H9 (cell line): Measurements from ENCODE around the gene SV2A. TPM values are rescaled to one million over a fixed set of nuclear protein-coding genes. Genes with fewer than 3 reads are reported as not detected.
A peak's percentile ranks its signal among the peaks of the same experiment; 100 is the strongest.

Experiments used
- DNase-seq: peaks from one replicate; pipeline ENCODE4 v3.0.0-alpha.2; 2017
- H2AFZ ChIP-seq: one replicate; pipeline ENCODE4 v1.6.1; 2013; ENCODE audit warnings: mild to moderate bottlenecking, low read length, control low read depth, moderate library complexity
- H2AK5ac ChIP-seq: 2 replicates; pipeline ENCODE4 v1.6.1; 2013; ENCODE audit warnings: low read length, control low read depth, mixed read lengths; ENCODE audit not compliant: insufficient read length
- H2BK120ac ChIP-seq: one replicate; pipeline ENCODE4 v1.6.1; 2013; ENCODE audit warnings: low read depth, mild to moderate bottlenecking, low read length, control low read depth, inconsistent platforms; ENCODE audit not compliant: poor library complexity, severe bottlenecking
- H2BK12ac ChIP-seq: 2 replicates; pipeline ENCODE4 v1.6.1; 2013; ENCODE audit warnings: low read length, control low read depth, mixed read lengths, low read depth; ENCODE audit not compliant: insufficient read length
- H2BK15ac ChIP-seq: 2 replicates; pipeline ENCODE4 v1.6.1; 2013; ENCODE audit warnings: low read depth, low read length, control low read depth
- H2BK20ac ChIP-seq: one replicate; pipeline ENCODE4 v1.6.1; 2013; ENCODE audit warnings: low read depth, mild to moderate bottlenecking, low read length, control low read depth, inconsistent platforms; ENCODE audit not compliant: poor library complexity, severe bottlenecking
- H2BK5ac ChIP-seq: 2 replicates; pipeline ENCODE4 v1.6.1; 2013; ENCODE audit warnings: low read length, control low read depth, mixed read lengths; ENCODE audit not compliant: insufficient read length
- H3K14ac ChIP-seq: 2 replicates; pipeline ENCODE4 v1.6.1; 2013; ENCODE audit warnings: low read length, control low read depth; ENCODE audit not compliant: insufficient read depth
- H3K18ac ChIP-seq: 2 replicates; pipeline ENCODE4 v1.6.1; 2013; ENCODE audit warnings: low read depth, mild to moderate bottlenecking, mixed read lengths, low read length, control low read depth; ENCODE audit not compliant: insufficient read length
- H3K23ac ChIP-seq: 2 replicates; pipeline ENCODE4 v1.6.1; 2013; ENCODE audit warnings: low read length, control low read depth, mixed read lengths, low read depth; ENCODE audit not compliant: insufficient read length
- H3K23me2 ChIP-seq: 2 replicates; pipeline ENCODE4 v1.6.1; 2013; ENCODE audit warnings: low read depth, mild to moderate bottlenecking, mixed read lengths, low read length, control low read depth; ENCODE audit not compliant: insufficient read length, poor library complexity, severe bottlenecking
- H3K27ac ChIP-seq: 2 replicates; pipeline ENCODE4 v1.5.1; 2013; ENCODE audit warnings: low read length, control low read depth, mixed read lengths, low read depth; ENCODE audit not compliant: insufficient read length
- H3K27me3 ChIP-seq: 2 replicates; pipeline ENCODE4 v1.6.1; 2013; ENCODE audit warnings: low read length, control low read depth, inconsistent platforms; ENCODE audit not compliant: insufficient read depth
- H3K4ac ChIP-seq: 2 replicates; pipeline ENCODE4 v1.6.1; 2013; ENCODE audit warnings: low read depth, mild to moderate bottlenecking, control low read depth, inconsistent platforms, low read length, moderate library complexity
- H3K4me1 ChIP-seq: 2 replicates; pipeline ENCODE4 v1.6.1; 2013; ENCODE audit warnings: low read length, control low read depth, inconsistent platforms; ENCODE audit not compliant: insufficient read depth
- H3K4me2 ChIP-seq: 2 replicates; pipeline ENCODE4 v1.6.1; 2013; ENCODE audit warnings: low read length, control low read depth, mixed read lengths; ENCODE audit not compliant: insufficient read length, insufficient read depth
- H3K56ac ChIP-seq: 2 replicates; pipeline ENCODE4 v1.6.1; 2013; ENCODE audit warnings: low read depth, mild to moderate bottlenecking, mixed read lengths, low read length, control low read depth; ENCODE audit not compliant: insufficient read length
- H3K79me1 ChIP-seq: 2 replicates; pipeline ENCODE4 v1.6.1; 2013; ENCODE audit warnings: low read depth, mild to moderate bottlenecking, moderate library complexity, low read length, control low read depth, inconsistent platforms; ENCODE audit not compliant: insufficient read depth, poor library complexity, severe bottlenecking
- H3K79me2 ChIP-seq: 2 replicates; pipeline ENCODE4 v1.6.1; 2013; ENCODE audit warnings: low read length, control low read depth, inconsistent platforms; ENCODE audit not compliant: insufficient read depth
- H3K9ac ChIP-seq: 2 replicates; pipeline ENCODE4 v1.6.1; 2013; ENCODE audit warnings: low read length, control low read depth, mixed read lengths; ENCODE audit not compliant: insufficient read length; ENCODE audit errors: extremely low read depth
- H3K9me3 ChIP-seq: one replicate; pipeline ENCODE4 v1.6.1; 2013; ENCODE audit warnings: low read depth, low read length, inconsistent platforms; ENCODE audit not compliant: control insufficient read depth
- H3T11ph ChIP-seq: one replicate; pipeline ENCODE4 v1.6.1; 2013; ENCODE audit warnings: mild to moderate bottlenecking, low read length, control low read depth, inconsistent platforms
- H4K20me1 ChIP-seq: one replicate; pipeline ENCODE4 v1.6.1; 2013; ENCODE audit not compliant: control insufficient read depth, insufficient read length, insufficient read depth
- H4K5ac ChIP-seq: 2 replicates; pipeline ENCODE4 v1.6.1; 2013; ENCODE audit warnings: low read depth, mild to moderate bottlenecking, mixed read lengths, low read length, control low read depth; ENCODE audit not compliant: insufficient read length
- H4K8ac ChIP-seq: replicated peaks from 2 replicates; pipeline ENCODE4 v1.6.1; 2013; ENCODE audit warnings: low read length, control low read depth, mixed read lengths, low read depth; ENCODE audit not compliant: insufficient read length
- H4K91ac ChIP-seq: 2 replicates; pipeline ENCODE4 v1.6.1; 2013; ENCODE audit warnings: low read depth, mild to moderate bottlenecking, moderate library complexity, mixed read lengths, low read length, control low read depth; ENCODE audit not compliant: insufficient read length
- H3K27ac Mint-ChIP-seq, 3 experiments: 2 replicates in 2 of 3; 3 replicates in 1 of 3; pipeline ENCODE4 v1.8.0; 2020 to 2021; ENCODE audit warnings: mixed read lengths in 3 of 3, mild to moderate bottlenecking in 1 of 3, moderate library complexity in 1 of 3
- H3K27me3 Mint-ChIP-seq: 2 replicates; pipeline ENCODE4 v1.8.0; 2021; ENCODE audit warnings: low read depth, mild to moderate bottlenecking, moderate library complexity, mixed read lengths
- H3K36me3 Mint-ChIP-seq, 3 experiments: 2 replicates in 2 of 3; 3 replicates in 1 of 3; pipeline ENCODE4 v1.8.0; 2020 to 2021; ENCODE audit warnings: low read depth in 3 of 3, mixed read lengths in 3 of 3; ENCODE audit not compliant: insufficient read depth in 1 of 3
- H3K4me1 Mint-ChIP-seq, 2 experiments: 2 replicates each; pipeline ENCODE4 v1.8.0; 2020; ENCODE audit warnings: mixed read lengths in 2 of 2
- H3K4me3 Mint-ChIP-seq, 2 experiments: 2 replicates in 1 of 2; 3 replicates in 1 of 2; pipeline ENCODE4 v1.8.0; 2020 to 2021; ENCODE audit warnings: mild to moderate bottlenecking in 2 of 2, mixed read lengths in 2 of 2, moderate library complexity in 1 of 2
- H3K9me3 Mint-ChIP-seq, 2 experiments: 2 replicates in 1 of 2; 3 replicates in 1 of 2; pipeline ENCODE4 v1.8.0; 2020; ENCODE audit warnings: mild to moderate bottlenecking in 2 of 2, mixed read lengths in 2 of 2, moderate library complexity in 1 of 2
- CTCF ChIP-seq: fragments of 200-600 bp; sonication (generic); conservative IDR thresholded peaks from 3 replicates; pipeline ENCODE4 v1.8.0; 2021; ENCODE audit warnings: antibody characterized with exemption, mild to moderate bottlenecking
- WGBS: extraction: QIAGEN DNeasy Blood & Tissue Kit; methylation state at CpG from one replicate; pipeline ENCODE4 v1.1.7; 2013; ENCODE audit warnings: missing lambda C conversion rate, low lambda C conversion rate, mixed read lengths; ENCODE audit not compliant: insufficient read length; ENCODE audit errors: extremely low coverage; 5-methylcytosine and 5-hydroxymethylcytosine counted together
- total RNA-seq: library from RNA; stranded (reverse); gene quantifications from 2 replicates; pipeline ENCODE4 v1.2.1, GENCODE V29; 2021

Gene SV2A
- total RNA-seq, 1 experiment from 2014 or later, result 42.4 TPM

- no peaks in the 10 kb centered on the region for H3K79me1 ChIP-seq
- Mint-ChIP-seq H3K4me3 (no peak overlapping the region), H3K27ac (peak overlapping the region; percentile 2 to 54 (median 35); a peak in 4 of 7 replicates), H3K27me3 (no peaks in the 10 kb centered on the region), H3K4me1 (peaks cover 26 to 36% of the 10 kb centered on the region in 2 experiments), H3K9me3 (no peaks in the 10 kb centered on the region), H3K36me3 (peaks cover 14 to 34% (median 31%) of the 10 kb centered on the region in 3 experiments; a peak in 6 of 7 replicates)
- H3K4me1 ChIP-seq, result peaks cover 13% of the 10 kb centered on the region; the same call in 1 of the 2 replicates
- H2BK120ac ChIP-seq, result no peak overlapping the region
- H2AFZ ChIP-seq, result no peak overlapping the region
- H2BK12ac ChIP-seq, result no peak overlapping the region
- no CpG with 5 or more reads among the region's 3 CpGs for WGBS
- no peak overlapping the region for H4K5ac ChIP-seq
- no peak overlapping the region for H3K4ac ChIP-seq
- H2AK5ac ChIP-seq, result no peak overlapping the region
- no peak overlapping the region for H3K56ac ChIP-seq
- H4K8ac ChIP-seq, result no peak overlapping the region
- no peak for DNase-seq
- no peak overlapping the region for H2BK5ac ChIP-seq
- H3K27me3 ChIP-seq, result no peaks in the 10 kb centered on the region
- H3K79me2 ChIP-seq, result no peaks in the 10 kb centered on the region
- no peak overlapping the region for H3T11ph ChIP-seq
- no peak overlapping the region for H3K14ac ChIP-seq
- no peak overlapping the region for H3K27ac ChIP-seq
- no peaks in the 10 kb centered on the region for H3K9me3 ChIP-seq
- no peaks in the 10 kb centered on the region for H3K23me2 ChIP-seq
- H3K4me2 ChIP-seq, result no peak overlapping the region
- no peak overlapping the region for H4K91ac ChIP-seq
- no peak overlapping the region for H3K9ac ChIP-seq
- H4K20me1 ChIP-seq, result no peaks in the 10 kb centered on the region
- no peak overlapping the region for H3K18ac ChIP-seq
- no peak overlapping the region for H2BK20ac ChIP-seq
- H2BK15ac ChIP-seq, result no peak overlapping the region
- no peak overlapping the region for H3K23ac ChIP-seq
- TF ChIP-seq CTCF, result no peak
Observed at GRCh38 chr1:149942885-149943284, 25.2 kb upstream of the SV2A start.
